GM19467 (cell line): ENCODE data around the gene NDUFAB1.
"Not testable (repeated sequence)": the region's sequence is repeated elsewhere in the genome, so short reads cannot be mapped to it uniquely, and the experiment has no call there.

ENCODE experiments used
- ATAC-seq: cut with Tn5 transposase; IDR thresholded peaks from one replicate; pipeline ENCODE4 v1.9.1; 2021; ENCODE audit warnings: mild to moderate bottlenecking, moderate library complexity; ENCODE audit not compliant: unreplicated experiment

The NDUFAB1 gene

DNA sequence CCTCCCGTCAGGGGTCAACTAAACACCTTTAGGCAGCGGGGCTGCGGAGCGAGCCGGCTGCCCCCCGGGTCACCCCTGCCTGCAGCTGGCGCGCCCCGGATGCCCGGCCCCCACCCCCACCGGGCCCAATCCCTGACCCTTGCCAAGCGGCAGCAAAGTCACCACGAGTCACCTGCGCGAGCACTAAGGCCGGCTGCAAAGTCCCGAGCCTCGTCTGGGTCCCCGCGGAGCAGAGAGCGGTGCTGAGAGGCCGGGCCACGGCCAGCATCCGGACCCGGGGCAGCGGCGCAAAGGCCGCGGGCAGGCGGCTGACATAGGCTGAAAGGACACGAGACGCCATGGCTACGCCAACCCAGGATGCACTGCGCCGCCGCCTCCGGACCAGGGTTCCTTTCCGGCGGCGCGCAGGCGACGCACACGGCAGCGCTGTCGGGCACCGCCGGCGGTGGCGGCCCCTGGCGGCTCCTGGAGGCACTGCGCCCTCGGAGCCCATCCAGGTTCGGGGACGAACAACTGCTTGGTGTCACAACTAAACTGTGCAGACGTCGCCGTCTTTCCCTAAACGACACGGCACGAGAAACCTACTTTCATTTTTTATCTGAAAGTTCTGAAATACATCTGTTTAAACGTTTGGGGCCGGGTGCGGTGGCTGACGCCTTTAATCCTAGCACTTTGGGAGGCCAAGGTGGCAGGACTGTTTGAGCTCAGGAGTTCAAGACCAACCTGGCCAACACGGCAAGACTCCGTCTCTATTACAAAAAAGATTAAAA lies at the start of gene NDUFAB1:
TSS of gene NDUFAB1 (minus strand) at position 366 of the 770 bp plus-strand sequence. CDS start at position 340, 26 bp downstream.
- ATAC-seq = peak; percentile 81

DNA sequence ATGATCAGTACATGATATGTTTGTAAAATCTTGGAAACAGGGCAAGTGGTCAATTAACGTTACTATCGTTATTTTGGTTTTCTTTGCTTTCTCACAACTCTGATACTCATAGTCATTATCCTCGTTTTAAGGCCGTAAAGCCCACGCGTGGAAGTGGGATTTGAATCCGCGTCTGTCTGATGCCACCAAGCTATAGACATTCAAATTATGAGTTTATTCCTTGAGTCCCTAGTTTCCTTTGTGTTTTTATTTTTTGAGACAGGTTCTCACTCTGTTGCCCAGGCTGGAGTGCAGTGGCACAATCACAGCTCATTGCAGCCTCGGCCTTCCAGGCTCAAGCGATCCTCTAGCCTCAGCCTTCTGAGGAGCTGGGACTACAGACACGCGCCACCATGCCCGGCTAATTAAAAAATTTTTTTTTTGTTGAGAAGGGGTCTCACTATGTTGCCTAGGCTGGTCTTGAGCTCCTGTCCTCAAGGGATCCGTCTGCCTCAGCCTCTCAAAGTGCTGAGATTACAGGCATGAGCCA lies 46.2 kb upstream of the NDUFAB1 start:
- no peak for ATAC-seq

DNA sequence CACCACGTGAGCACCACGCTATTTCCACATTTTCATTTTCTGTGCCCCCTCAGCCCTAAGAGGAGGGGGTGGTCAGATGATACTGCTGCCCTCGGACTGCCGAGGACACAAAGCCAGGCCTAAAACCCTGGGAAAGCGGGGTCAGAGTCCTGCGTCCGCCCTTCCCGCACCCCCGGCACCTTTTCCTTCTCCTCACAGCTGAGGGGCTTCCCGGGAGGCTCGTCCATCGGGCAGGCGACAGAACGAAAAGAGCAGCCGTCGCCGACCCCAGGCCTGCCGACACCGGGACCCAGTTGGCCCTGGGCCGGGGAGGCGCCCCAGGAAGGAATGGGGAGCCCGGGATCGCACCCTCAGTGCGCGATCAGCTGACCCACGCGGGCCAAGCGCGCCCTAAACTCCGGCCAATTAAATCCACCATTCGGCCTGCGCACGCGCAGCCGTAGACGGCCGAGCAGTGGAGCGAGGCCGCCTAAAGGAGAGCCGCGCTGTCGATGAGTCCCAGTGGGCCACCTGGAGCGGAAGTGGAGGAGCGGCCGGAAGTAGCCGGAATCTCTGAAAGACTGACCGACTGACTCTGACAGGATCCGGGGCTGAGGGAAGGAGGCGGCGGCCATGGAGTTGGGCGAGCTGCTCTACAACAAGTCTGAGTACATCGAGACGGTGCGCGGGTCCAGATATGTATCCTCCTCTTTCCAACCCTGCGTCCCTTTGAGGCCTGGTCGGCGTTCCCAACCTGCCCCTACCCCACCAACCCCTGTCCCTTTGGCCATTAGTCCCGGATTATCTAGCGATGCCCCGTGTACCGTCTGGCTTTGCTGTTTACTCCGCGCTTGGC lies 45.0 kb upstream of the NDUFAB1 start, which contains the start of the genes DCTN5 and PALB2:
TSS of gene DCTN5 (plus strand) at position 536 of the 835 bp plus-strand sequence. CDS start at position 613, 77 bp downstream.
TSS of gene PALB2 (minus strand) at position 380 of the 835 bp plus-strand sequence. CDS start at position 227, 153 bp downstream.
- peak; percentile 95 for ATAC-seq

DNA sequence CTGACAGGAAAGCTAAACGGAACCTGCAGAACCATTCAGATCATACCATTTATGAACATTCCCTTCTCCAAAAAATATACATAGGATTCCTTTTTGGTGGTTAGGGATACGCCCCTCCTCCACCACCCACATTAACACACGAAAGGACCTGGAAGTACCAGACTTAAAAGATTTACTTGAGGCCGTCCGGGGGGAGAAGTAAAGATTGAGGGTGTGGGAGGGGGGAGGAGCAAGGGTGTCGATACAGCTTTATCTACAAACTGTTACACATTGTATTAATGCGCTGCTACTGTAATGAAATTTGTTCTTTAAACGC lies 44.5 kb upstream of the NDUFAB1 start:
- no peak for ATAC-seq

DNA sequence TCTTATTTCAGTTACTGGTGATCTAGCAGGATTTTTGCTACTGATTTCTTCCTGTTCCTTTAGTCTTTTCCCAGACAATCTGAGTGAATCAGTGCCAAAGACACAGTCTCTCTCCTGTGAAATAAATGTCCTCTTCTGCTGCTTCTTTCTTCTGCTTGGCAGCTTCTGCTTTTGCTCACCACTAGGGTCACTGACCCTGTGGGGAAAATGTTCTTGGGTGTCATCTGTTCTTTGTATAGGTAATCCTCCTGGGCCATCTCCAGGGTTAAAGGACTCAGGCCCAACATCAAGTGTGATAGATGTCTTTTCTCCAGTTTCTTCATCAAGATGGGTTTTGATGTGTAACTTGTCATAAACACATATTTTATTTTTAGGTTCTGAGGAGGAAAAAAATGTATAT lies 39.8 kb upstream of the NDUFAB1 start:
- no peak for ATAC-seq

DNA sequence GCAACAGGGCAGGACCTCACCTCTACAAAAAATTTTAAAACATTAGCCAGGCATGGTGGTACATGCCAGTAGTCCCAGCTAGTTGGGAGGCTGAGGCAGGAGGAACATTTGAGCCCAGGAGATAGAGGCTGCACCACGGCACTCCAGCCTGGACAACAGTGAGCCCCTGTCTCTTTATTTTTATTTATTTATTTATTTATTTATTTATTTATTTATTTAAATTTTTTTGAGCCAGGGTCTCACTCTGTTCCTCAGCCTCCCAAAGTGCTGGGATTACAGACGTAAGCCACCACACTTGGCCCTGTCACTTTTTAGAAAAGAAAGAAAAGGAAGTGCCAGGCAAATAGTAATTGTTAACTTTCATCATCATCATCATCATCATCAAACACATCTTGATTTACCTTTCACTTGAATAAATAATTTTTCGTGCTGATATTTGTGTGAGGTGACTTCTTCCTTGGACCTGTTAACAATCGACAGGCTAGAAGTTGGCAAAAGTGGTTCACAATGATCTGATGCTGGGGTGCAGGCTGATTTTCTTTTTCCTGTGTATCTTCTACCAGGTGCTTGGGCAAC lies 38.4 kb upstream of the NDUFAB1 start:
- no peak for ATAC-seq

DNA sequence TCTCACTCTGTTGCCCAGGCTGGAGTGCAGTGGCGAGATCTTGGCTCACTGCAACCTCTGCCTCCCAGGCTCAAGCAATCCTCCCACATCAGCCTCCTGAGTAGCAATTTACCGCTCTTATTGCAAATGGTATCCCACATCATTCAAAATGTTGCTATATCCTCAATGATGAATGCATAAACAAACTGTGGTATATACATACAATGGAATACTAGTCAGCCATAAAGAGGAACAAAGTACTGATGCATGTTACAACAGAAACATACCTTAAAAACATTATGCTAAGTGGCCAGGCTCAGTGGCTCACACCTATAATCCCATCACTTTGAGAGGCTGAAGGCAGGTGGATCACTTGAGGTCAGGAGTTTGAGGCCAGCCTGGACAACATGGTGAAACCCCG lies 35.8 kb upstream of the NDUFAB1 start:
- not testable (repeated sequence) for ATAC-seq

DNA sequence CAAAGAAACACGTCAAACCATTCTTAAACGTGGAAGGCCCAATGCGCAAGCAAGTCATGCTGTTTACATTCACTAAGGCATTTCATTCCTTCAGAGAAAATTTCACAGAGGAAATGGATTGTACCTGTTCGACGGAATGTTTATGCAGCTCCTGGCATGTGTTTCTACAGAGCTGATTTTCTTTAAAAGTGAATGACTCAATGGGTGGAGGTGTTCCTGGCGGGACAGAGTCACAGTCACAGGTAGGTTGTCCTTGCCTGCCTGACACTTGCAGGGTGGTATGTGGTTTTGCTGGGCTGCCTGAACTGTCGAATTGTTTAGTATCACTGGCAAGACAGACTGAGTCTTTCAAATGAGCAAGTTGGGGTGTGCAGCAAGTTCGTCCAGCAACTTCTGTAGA lies 33.4 kb upstream of the NDUFAB1 start:
- ATAC-seq = no peak

DNA sequence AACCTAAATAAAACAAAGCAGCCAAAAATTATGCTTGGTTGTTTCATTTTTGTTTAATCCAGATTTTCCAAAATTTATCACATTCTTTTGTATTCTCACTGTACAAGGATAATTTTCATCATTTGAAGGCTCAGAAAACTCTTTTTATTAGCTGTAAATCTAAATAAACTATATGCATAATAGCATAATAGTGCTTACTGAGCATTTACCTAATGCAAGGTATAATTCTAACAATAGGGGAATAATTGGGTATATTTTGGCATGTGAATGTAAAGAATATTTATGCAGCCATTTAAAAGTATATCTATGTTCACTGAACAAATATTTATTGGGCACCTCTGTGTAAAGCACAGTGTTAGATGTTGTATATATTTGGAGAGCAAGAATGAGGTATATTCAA lies 28.0 kb upstream of the NDUFAB1 start:
- no peak for ATAC-seq

DNA sequence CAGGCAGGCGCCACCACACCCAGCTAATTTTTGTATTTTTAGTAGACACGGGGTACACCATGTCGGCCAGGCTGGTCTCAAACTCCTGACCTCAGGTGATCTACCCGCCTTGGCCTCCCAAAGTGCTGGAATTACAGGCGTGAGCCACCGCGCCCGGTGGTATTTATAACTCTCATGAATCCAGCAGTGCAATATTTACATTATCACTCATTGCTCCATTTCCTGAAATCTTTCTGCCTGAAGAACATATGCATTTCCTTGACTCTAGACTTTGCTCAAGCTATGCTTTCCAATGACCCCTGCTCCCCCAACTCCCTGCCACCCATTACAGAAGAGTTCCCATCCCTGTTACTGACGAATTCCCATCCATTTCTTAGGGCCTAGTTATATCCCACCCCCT lies 19.7 kb upstream of the NDUFAB1 start:
- no peak for ATAC-seq

DNA sequence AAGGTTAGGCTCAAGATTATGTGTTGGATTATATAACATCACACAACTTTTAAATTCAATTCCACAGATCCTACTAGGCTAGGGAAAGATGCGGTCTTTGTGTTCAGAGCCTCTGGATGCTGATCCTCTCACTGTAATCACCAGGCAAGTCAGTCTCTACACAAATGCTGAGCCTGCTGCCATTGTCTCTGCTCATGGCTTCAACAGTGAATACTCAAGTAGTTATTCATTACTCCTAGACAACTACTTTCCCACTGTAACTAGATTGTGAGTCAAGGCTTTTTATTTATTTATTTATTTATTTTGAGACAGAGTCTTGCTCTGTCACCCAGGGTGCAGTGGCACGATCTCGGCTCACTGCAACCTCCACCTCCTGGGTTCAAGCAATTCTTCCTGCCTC lies 15.8 kb upstream of the NDUFAB1 start:
- ATAC-seq = no peak

DNA sequence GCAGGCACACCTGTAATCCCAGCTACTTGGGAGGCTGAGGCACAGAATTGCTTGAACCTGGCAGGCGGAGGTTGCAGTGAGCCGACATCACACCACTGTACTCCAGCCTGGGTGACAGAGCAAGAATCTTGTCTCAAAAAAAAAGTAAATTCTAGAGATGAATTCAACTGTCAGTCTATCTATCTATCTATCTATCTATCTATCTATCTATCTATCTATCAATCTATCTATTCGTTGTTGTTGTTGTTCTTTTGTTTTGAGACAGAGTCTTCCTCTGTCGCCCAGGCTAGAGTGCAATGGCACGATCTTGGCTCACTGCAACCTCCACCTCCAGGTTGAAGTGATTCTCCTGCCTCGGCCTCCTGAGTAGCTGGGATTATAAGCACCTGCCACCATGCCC lies 14.8 kb upstream of the NDUFAB1 start:
- ATAC-seq = not testable (repeated sequence)

DNA sequence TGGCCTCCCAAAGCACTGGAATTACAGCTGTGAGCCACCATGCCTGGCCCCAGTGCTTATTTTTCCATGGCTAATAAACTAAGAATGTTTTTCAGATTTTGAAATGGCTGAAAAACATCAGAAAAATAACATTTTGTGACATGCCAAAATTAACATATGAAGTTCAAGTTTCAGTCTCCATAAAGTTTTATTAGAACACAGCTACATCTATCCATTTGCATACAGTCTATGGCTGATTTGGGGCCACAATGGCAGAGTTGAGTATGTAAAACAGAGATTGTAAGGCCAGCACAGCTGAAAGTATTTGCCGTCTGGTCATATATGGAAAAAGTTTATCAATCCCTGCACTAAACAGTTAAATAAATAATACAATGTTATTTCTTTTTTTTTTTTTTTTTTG lies 13.8 kb upstream of the NDUFAB1 start:
- ATAC-seq = no peak

DNA sequence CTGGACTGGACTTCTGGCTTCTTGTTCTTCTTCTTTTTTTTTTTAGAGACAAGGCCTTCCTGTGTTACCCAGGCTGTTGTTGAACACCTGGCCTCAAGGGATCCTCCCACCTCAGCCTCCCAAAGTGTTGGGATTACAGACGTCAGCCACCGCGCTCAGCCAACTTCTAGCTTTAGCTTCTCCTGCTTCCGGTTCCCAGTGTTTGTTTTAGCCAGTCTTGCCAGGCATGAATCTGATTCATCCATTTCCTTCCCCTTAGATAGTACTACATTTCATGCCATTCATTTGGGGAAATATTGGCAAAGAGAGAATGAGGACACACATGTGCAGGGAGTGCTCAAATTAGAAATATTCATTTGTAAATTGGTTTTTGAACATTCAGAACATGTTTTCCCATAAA lies 12.1 kb upstream of the NDUFAB1 start:
- no peak for ATAC-seq

DNA sequence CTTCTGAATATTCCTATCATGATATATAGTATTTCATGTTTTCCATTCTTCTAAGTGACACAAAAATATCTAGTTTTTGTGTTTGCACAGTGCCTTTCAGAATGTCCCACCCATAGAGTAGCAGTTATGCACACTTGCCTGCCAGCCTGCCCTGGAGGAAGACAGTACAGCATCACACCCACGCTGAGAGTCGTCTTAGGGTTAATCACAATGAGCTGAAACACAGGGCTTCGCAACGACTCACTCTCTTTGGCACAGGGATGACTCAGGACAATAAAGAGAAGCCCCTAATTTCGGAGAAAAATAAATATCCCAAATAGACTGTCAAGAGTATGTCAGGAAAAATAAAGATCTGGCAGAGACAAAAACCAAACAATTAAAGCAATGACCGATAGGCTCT lies 11.6 kb upstream of the NDUFAB1 start:
- ATAC-seq = no peak

DNA sequence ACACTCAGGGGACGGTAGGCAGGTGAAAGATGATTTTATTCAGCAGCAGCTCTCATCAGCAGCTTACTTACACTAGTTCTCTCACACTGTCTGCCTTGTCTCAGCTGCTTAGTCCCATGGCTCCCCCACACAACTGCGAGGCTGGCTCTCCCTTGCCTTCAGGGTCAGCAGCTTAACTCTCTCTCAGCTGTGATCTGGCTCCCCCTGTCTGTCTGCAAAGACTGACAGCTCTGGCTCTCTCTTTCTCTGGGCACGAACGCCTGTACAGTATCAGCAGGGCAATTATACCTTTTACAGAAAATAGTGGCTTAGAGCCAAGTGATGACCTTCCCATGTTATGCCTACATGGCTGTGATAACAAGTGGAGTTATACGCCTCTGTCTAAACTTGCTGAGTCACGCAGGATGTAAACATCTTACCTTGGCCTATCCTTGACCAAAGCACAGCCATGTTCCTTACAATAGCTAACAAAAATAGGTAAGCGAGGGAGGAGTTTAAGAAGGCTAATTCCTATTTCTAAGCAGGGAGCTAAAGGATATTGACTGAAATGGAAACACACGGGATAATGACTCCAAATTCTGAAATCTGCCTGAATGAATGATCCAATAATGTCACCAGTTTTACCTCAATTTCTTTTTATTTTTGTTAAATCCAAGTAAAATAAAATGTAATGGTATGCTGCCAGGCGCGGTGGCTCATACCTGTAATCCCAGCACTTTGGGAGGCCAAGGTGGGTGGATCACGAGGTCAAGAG lies 1.1 kb upstream of the NDUFAB1 start:
- peak; percentile 32 for ATAC-seq

DNA sequence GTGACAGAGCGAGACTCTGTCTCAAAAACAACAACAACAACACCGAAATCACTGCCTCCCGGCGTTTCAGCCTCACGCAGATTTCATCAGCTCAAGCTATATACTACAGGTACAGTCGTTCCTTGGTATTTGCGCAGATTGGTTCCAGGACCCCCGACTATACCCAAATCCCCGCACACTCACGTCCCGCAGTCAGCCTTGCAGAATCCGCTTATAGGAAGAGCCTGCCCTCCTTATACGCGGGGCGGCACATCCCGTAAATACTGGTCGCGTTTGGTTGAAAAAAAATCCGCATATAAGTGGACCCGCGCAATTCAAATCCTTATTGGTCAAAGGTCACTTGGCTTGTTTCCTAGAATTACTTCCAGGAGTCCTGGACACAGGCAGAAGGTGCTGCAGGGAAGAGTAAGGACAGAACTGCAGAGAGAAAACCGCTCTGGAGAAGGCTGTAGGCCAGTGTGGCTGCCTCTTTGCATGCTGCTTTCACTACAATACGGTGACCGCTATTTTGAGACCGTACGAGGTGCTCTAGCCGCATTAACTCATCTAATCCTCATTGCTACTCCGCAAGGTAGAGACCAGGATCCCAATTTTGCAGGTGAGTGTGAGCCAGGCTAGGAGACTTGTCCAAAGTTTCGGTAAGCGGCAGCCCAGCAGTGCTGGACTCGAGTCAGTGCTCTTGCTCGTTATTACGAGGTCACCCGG lies 718 bp downstream of the NDUFAB1 start:
- ATAC-seq = no peak

DNA sequence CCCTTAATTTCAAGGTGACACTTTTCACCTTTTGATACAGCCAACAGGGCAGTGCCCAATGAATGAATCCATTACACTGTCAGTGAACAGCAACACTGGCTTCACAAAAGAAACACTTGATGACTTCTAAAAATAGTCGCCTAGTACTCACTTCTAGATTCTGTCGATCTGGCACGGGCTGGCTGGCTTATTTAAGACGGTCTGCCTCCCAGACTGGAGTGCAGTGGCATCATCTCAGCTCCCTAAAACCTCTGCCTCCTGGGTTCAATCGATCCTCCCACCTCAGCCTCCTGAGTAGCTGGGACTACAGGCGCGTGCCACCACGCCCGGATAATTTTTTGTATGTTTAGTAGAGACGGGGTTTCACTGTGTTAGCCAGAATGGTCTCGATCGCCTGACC lies 1.9 kb downstream of the NDUFAB1 start:
- ATAC-seq = no peak

DNA sequence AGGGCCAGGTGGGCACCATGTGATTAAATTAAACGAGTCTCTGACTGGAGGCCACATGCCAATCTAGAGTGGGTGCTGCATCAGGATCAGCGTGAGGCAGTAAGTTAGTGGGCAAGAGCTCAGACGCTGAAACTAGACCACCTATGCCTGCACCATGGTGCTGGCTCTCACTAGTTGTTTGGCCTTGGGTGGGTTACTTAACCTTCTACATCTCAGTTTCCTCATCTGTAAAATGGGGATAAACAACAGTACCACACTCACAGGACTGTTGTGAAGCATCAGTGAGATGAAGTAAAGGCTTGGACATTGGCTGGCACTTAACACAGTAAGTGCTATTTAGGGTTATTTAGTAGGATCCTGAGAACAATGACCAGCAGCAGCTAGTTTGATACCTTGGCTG lies 5.9 kb downstream of the NDUFAB1 start:
- ATAC-seq = no peak

DNA sequence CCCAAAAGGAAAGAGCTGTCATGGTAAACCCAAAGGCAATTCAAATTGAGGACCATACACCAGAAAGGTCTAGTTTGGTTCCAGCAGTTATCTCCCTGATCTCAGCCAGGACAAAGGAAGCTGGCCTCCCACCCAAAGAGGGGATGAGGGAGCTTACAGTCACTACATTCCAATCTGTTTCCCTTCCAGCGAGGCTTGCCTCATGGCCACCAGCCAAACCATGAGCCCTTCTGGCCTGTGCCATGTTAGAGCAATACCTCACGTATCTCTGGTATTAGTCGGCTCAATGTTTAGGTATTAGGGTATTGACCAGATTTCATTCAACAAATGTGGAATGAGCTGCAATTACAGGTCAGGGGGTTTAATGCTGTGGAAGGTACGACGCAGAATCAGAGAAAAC lies 8.4 kb downstream of the NDUFAB1 start:
- no peak for ATAC-seq
